SIG-M5 (cell line): ENCODE measurements around the gene CD44.
"Not testable (repeated sequence)": the region's sequence is repeated elsewhere in the genome, so short reads cannot be mapped to it uniquely, and the experiment has no call there.

Experiments used
- DNase-seq: peaks from one replicate; lab custom pipeline; 2025; lab: John Stamatoyannopoulos, UW

The CD44 gene

GRCh38 chr11:35214226-35214770 lies 75.3 kb downstream of the CD44 start:
- no peak for DNase-seq

GRCh38 chr11:35214792-35215193 lies 75.8 kb downstream of the CD44 start:
- no peak for DNase-seq

- DNase-seq: no peak
Measured at GRCh38 chr11:35215945-35216344, 77.0 kb downstream of the CD44 start.

GRCh38 chr11:35216962-35217678 lies 78.1 kb downstream of the CD44 start:
- DNase-seq: no peak

- DNase-seq: no peak
Measured at GRCh38 chr11:35218956-35219355, 80.0 kb downstream of the CD44 start.

GRCh38 chr11:35223371-35223796 lies 84.4 kb downstream of the CD44 start:
- DNase-seq: no peak

GRCh38 chr11:35223991-35224390 lies 85.0 kb downstream of the CD44 start:
- no peak for DNase-seq

GRCh38 chr11:35225946-35226520 lies 87.1 kb downstream of the CD44 start:
- DNase-seq: no peak

- not testable (repeated sequence) for DNase-seq
Measured at GRCh38 chr11:35226756-35227155, 87.8 kb downstream of the CD44 start.

- DNase-seq: no peak
Measured at GRCh38 chr11:35227576-35228327, 88.8 kb downstream of the CD44 start.

- DNase-seq: no peak
Measured at GRCh38 chr11:35228328-35228725, 89.4 kb downstream of the CD44 start.

- DNase-seq: no peak
Measured at GRCh38 chr11:35230388-35230787, 91.4 kb downstream of the CD44 start.

GRCh38 chr11:35231076-35231860 lies 92.3 kb downstream of the CD44 start:
- no peak for DNase-seq

GRCh38 chr11:35232891-35233330 lies 93.9 kb downstream of the CD44 start:
- no peak for DNase-seq

- DNase-seq: no peak
Measured at GRCh38 chr11:35233518-35233917, 94.5 kb downstream of the CD44 start.

GRCh38 chr11:35234460-35235156 lies 95.6 kb downstream of the CD44 start:
- no peak for DNase-seq

- no peak for DNase-seq
Measured at GRCh38 chr11:35235157-35235468, 96.1 kb downstream of the CD44 start.

GRCh38 chr11:35235498-35235897 lies 96.5 kb downstream of the CD44 start:
- no peak for DNase-seq

GRCh38 chr11:35235936-35236666 lies 97.1 kb downstream of the CD44 start:
- no peak for DNase-seq

GRCh38 chr11:35236667-35237003 lies 97.7 kb downstream of the CD44 start:
- no peak for DNase-seq

GRCh38 chr11:35237351-35237750 lies 98.4 kb downstream of the CD44 start:
- DNase-seq: no peak
